H9 (cell line): Measurements from ENCODE around the gene BARX2. TPM values are rescaled to one million over a fixed set of nuclear protein-coding genes. Genes with fewer than 3 reads are reported as not detected.

Experiments
- DNase-seq: peaks from one replicate; pipeline ENCODE4 v3.0.0-alpha.2; 2017
- H2AFZ ChIP-seq: one replicate; pipeline ENCODE4 v1.6.1; 2013; ENCODE audit warnings: mild to moderate bottlenecking, low read length, control low read depth, moderate library complexity
- H2AK5ac ChIP-seq: 2 replicates; pipeline ENCODE4 v1.6.1; 2013; ENCODE audit warnings: low read length, control low read depth, mixed read lengths; ENCODE audit not compliant: insufficient read length
- H2BK120ac ChIP-seq: one replicate; pipeline ENCODE4 v1.6.1; 2013; ENCODE audit warnings: low read depth, mild to moderate bottlenecking, low read length, control low read depth, inconsistent platforms; ENCODE audit not compliant: poor library complexity, severe bottlenecking
- H2BK12ac ChIP-seq: 2 replicates; pipeline ENCODE4 v1.6.1; 2013; ENCODE audit warnings: low read length, control low read depth, mixed read lengths, low read depth; ENCODE audit not compliant: insufficient read length
- H2BK15ac ChIP-seq: 2 replicates; pipeline ENCODE4 v1.6.1; 2013; ENCODE audit warnings: low read depth, low read length, control low read depth
- H2BK20ac ChIP-seq: one replicate; pipeline ENCODE4 v1.6.1; 2013; ENCODE audit warnings: low read depth, mild to moderate bottlenecking, low read length, control low read depth, inconsistent platforms; ENCODE audit not compliant: poor library complexity, severe bottlenecking
- H2BK5ac ChIP-seq: 2 replicates; pipeline ENCODE4 v1.6.1; 2013; ENCODE audit warnings: low read length, control low read depth, mixed read lengths; ENCODE audit not compliant: insufficient read length
- H3K14ac ChIP-seq: 2 replicates; pipeline ENCODE4 v1.6.1; 2013; ENCODE audit warnings: low read length, control low read depth; ENCODE audit not compliant: insufficient read depth
- H3K18ac ChIP-seq: 2 replicates; pipeline ENCODE4 v1.6.1; 2013; ENCODE audit warnings: low read depth, mild to moderate bottlenecking, mixed read lengths, low read length, control low read depth; ENCODE audit not compliant: insufficient read length
- H3K23ac ChIP-seq: 2 replicates; pipeline ENCODE4 v1.6.1; 2013; ENCODE audit warnings: low read length, control low read depth, mixed read lengths, low read depth; ENCODE audit not compliant: insufficient read length
- H3K23me2 ChIP-seq: 2 replicates; pipeline ENCODE4 v1.6.1; 2013; ENCODE audit warnings: low read depth, mild to moderate bottlenecking, mixed read lengths, low read length, control low read depth; ENCODE audit not compliant: insufficient read length, poor library complexity, severe bottlenecking
- H3K27ac ChIP-seq: 2 replicates; pipeline ENCODE4 v1.5.1; 2013; ENCODE audit warnings: low read length, control low read depth, mixed read lengths, low read depth; ENCODE audit not compliant: insufficient read length
- H3K27me3 ChIP-seq: 2 replicates; pipeline ENCODE4 v1.6.1; 2013; ENCODE audit warnings: low read length, control low read depth, inconsistent platforms; ENCODE audit not compliant: insufficient read depth
- H3K4ac ChIP-seq: 2 replicates; pipeline ENCODE4 v1.6.1; 2013; ENCODE audit warnings: low read depth, mild to moderate bottlenecking, control low read depth, inconsistent platforms, low read length, moderate library complexity
- H3K4me1 ChIP-seq: 2 replicates; pipeline ENCODE4 v1.6.1; 2013; ENCODE audit warnings: low read length, control low read depth, inconsistent platforms; ENCODE audit not compliant: insufficient read depth
- H3K4me2 ChIP-seq: 2 replicates; pipeline ENCODE4 v1.6.1; 2013; ENCODE audit warnings: low read length, control low read depth, mixed read lengths; ENCODE audit not compliant: insufficient read length, insufficient read depth
- H3K56ac ChIP-seq: 2 replicates; pipeline ENCODE4 v1.6.1; 2013; ENCODE audit warnings: low read depth, mild to moderate bottlenecking, mixed read lengths, low read length, control low read depth; ENCODE audit not compliant: insufficient read length
- H3K79me1 ChIP-seq: 2 replicates; pipeline ENCODE4 v1.6.1; 2013; ENCODE audit warnings: low read depth, mild to moderate bottlenecking, moderate library complexity, low read length, control low read depth, inconsistent platforms; ENCODE audit not compliant: insufficient read depth, poor library complexity, severe bottlenecking
- H3K79me2 ChIP-seq: 2 replicates; pipeline ENCODE4 v1.6.1; 2013; ENCODE audit warnings: low read length, control low read depth, inconsistent platforms; ENCODE audit not compliant: insufficient read depth
- H3K9ac ChIP-seq: 2 replicates; pipeline ENCODE4 v1.6.1; 2013; ENCODE audit warnings: low read length, control low read depth, mixed read lengths; ENCODE audit not compliant: insufficient read length; ENCODE audit errors: extremely low read depth
- H3K9me3 ChIP-seq: one replicate; pipeline ENCODE4 v1.6.1; 2013; ENCODE audit warnings: low read depth, low read length, inconsistent platforms; ENCODE audit not compliant: control insufficient read depth
- H3T11ph ChIP-seq: one replicate; pipeline ENCODE4 v1.6.1; 2013; ENCODE audit warnings: mild to moderate bottlenecking, low read length, control low read depth, inconsistent platforms
- H4K20me1 ChIP-seq: one replicate; pipeline ENCODE4 v1.6.1; 2013; ENCODE audit not compliant: control insufficient read depth, insufficient read length, insufficient read depth
- H4K5ac ChIP-seq: 2 replicates; pipeline ENCODE4 v1.6.1; 2013; ENCODE audit warnings: low read depth, mild to moderate bottlenecking, mixed read lengths, low read length, control low read depth; ENCODE audit not compliant: insufficient read length
- H4K8ac ChIP-seq: replicated peaks from 2 replicates; pipeline ENCODE4 v1.6.1; 2013; ENCODE audit warnings: low read length, control low read depth, mixed read lengths, low read depth; ENCODE audit not compliant: insufficient read length
- H4K91ac ChIP-seq: 2 replicates; pipeline ENCODE4 v1.6.1; 2013; ENCODE audit warnings: low read depth, mild to moderate bottlenecking, moderate library complexity, mixed read lengths, low read length, control low read depth; ENCODE audit not compliant: insufficient read length
- H3K27ac Mint-ChIP-seq, 3 experiments: 2 replicates in 2 of 3; 3 replicates in 1 of 3; pipeline ENCODE4 v1.8.0; 2020 to 2021; ENCODE audit warnings: mixed read lengths in 3 of 3, mild to moderate bottlenecking in 1 of 3, moderate library complexity in 1 of 3
- H3K27me3 Mint-ChIP-seq: 2 replicates; pipeline ENCODE4 v1.8.0; 2021; ENCODE audit warnings: low read depth, mild to moderate bottlenecking, moderate library complexity, mixed read lengths
- H3K36me3 Mint-ChIP-seq, 3 experiments: 2 replicates in 2 of 3; 3 replicates in 1 of 3; pipeline ENCODE4 v1.8.0; 2020 to 2021; ENCODE audit warnings: low read depth in 3 of 3, mixed read lengths in 3 of 3; ENCODE audit not compliant: insufficient read depth in 1 of 3
- H3K4me1 Mint-ChIP-seq, 2 experiments: 2 replicates each; pipeline ENCODE4 v1.8.0; 2020; ENCODE audit warnings: mixed read lengths in 2 of 2
- H3K4me3 Mint-ChIP-seq, 2 experiments: 2 replicates in 1 of 2; 3 replicates in 1 of 2; pipeline ENCODE4 v1.8.0; 2020 to 2021; ENCODE audit warnings: mild to moderate bottlenecking in 2 of 2, mixed read lengths in 2 of 2, moderate library complexity in 1 of 2
- H3K9me3 Mint-ChIP-seq, 2 experiments: 2 replicates in 1 of 2; 3 replicates in 1 of 2; pipeline ENCODE4 v1.8.0; 2020; ENCODE audit warnings: mild to moderate bottlenecking in 2 of 2, mixed read lengths in 2 of 2, moderate library complexity in 1 of 2
- WGBS: extraction: QIAGEN DNeasy Blood & Tissue Kit; methylation state at CpG from one replicate; pipeline ENCODE4 v1.1.7; 2013; ENCODE audit warnings: missing lambda C conversion rate, low lambda C conversion rate, mixed read lengths; ENCODE audit not compliant: insufficient read length; ENCODE audit errors: extremely low coverage; 5-methylcytosine and 5-hydroxymethylcytosine counted together
- total RNA-seq: library from RNA; stranded (reverse); gene quantifications from 2 replicates; pipeline ENCODE4 v1.2.1, GENCODE V29; 2021
- TF ChIP-seq, protein P1 (sequence below): fragments of 200-600 bp; sonication (generic); conservative IDR thresholded peaks from 3 replicates; pipeline ENCODE4 v1.8.0; 2021; ENCODE audit warnings: antibody characterized with exemption, mild to moderate bottlenecking

The BARX2 gene
- total RNA-seq, 1 experiment from 2014 or later, result not detected

DNA sequence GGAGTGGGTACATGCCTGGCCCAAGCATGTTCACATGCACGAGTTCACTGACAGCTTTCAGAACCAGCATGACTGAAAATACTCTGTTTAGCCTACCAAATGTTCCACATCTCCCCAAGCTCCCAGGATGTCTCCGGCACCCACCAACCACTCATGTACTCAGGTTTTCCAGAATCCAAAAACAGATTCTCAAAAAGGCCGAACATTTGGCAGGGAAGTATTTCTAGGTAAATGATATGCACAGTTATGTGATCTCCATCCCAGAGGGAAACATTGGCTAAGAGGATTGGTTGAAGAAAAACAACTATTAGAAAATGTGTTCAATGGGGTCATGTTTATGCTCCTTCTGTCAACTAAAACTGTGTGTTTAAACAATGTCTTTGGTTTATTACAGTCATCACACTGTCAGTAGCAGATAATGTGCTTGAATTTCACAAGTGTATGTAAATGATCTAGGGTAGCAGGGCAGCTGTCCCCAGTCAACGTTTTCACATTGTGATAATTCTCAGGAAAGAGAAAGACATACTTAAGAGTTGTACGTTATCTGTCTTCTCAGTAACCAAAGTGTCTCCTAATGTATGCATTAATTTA is 52.3 kb downstream of the BARX2 start:
- no peak overlapping the region for H2BK120ac ChIP-seq
- H3K9ac ChIP-seq, result no peak overlapping the region
- no peak overlapping the region for H3T11ph ChIP-seq
- Mint-ChIP-seq H3K36me3 (peaks cover 3 to 16% (median 14%) of the 10 kb centered on the region in 3 experiments; a peak in 4 of 7 replicates), H3K4me1 (peaks cover 3 to 5% of the 10 kb centered on the region in 2 experiments; a peak in 2 of 4 replicates), H3K27ac (no peak overlapping the region), H3K27me3 (peaks cover 4% of the 10 kb centered on the region), H3K4me3 (no peak overlapping the region), H3K9me3 (peaks cover 12 to 17% of the 10 kb centered on the region in 2 experiments)
- no peaks in the 10 kb centered on the region for H3K79me2 ChIP-seq
- no peak overlapping the region for H3K56ac ChIP-seq
- WGBS, result no CpG with 5 or more reads among the region's 5 CpGs
- H2BK20ac ChIP-seq, result no peak overlapping the region
- H3K23ac ChIP-seq, result no peak overlapping the region
- H2BK12ac ChIP-seq, result no peak overlapping the region
- H3K4ac ChIP-seq, result no peak overlapping the region
- no peak overlapping the region for H3K14ac ChIP-seq
- TF ChIP-seq, protein P1, sequence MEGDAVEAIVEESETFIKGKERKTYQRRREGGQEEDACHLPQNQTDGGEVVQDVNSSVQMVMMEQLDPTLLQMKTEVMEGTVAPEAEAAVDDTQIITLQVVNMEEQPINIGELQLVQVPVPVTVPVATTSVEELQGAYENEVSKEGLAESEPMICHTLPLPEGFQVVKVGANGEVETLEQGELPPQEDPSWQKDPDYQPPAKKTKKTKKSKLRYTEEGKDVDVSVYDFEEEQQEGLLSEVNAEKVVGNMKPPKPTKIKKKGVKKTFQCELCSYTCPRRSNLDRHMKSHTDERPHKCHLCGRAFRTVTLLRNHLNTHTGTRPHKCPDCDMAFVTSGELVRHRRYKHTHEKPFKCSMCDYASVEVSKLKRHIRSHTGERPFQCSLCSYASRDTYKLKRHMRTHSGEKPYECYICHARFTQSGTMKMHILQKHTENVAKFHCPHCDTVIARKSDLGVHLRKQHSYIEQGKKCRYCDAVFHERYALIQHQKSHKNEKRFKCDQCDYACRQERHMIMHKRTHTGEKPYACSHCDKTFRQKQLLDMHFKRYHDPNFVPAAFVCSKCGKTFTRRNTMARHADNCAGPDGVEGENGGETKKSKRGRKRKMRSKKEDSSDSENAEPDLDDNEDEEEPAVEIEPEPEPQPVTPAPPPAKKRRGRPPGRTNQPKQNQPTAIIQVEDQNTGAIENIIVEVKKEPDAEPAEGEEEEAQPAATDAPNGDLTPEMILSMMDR, result no peak
- H3K4me1 ChIP-seq, result no peaks in the 10 kb centered on the region
- H4K91ac ChIP-seq, result no peak overlapping the region
- no peaks in the 10 kb centered on the region for H4K20me1 ChIP-seq
- H4K8ac ChIP-seq, result no peak overlapping the region
- H3K79me1 ChIP-seq, result no peaks in the 10 kb centered on the region
- no peak for DNase-seq
- H4K5ac ChIP-seq, result no peak overlapping the region
- H3K9me3 ChIP-seq, result no peaks in the 10 kb centered on the region
- no peak overlapping the region for H2AK5ac ChIP-seq
- no peaks in the 10 kb centered on the region; the same call in 1 of the 2 replicates for H3K27me3 ChIP-seq
- H2AFZ ChIP-seq, result no peak overlapping the region
- H3K27ac ChIP-seq, result no peak overlapping the region
- no peak overlapping the region for H3K4me2 ChIP-seq
- H2BK5ac ChIP-seq, result no peak overlapping the region
- no peak overlapping the region for H2BK15ac ChIP-seq
- no peaks in the 10 kb centered on the region for H3K23me2 ChIP-seq
- no peak overlapping the region for H3K18ac ChIP-seq
